GM12872 (cell line): Measurements from ENCODE around the gene GNA14.

Source experiments
- TF ChIP-seq, protein P1 (sequence below): IDR thresholded peaks from 3 replicates; pipeline ENCODE4 v1.5.1; 2011; ENCODE audit warnings: low read depth, mild to moderate bottlenecking, low read length, moderate library complexity; ENCODE audit not compliant: insufficient read depth

Gene GNA14

DNA sequence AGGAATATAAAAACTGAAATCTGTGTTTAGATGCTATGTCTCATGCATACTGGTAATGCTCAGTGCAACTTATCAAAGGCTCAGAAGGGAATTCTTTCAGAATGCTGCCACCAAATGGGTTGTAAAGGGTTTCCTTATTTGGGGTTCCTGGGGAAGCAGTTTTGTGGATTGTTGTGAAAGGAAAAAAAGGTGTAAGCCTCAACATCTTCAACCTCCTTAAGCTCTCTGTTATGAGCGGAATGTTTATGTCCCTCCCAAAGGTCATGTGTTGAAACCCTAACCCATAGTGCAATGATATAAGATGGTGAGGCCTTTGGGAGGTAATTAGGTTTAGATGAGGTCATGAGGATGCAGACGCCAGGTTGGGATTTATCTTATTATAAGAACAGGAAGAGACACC is 41.6 kb downstream of the GNA14 start:
- TF ChIP-seq, protein P1, sequence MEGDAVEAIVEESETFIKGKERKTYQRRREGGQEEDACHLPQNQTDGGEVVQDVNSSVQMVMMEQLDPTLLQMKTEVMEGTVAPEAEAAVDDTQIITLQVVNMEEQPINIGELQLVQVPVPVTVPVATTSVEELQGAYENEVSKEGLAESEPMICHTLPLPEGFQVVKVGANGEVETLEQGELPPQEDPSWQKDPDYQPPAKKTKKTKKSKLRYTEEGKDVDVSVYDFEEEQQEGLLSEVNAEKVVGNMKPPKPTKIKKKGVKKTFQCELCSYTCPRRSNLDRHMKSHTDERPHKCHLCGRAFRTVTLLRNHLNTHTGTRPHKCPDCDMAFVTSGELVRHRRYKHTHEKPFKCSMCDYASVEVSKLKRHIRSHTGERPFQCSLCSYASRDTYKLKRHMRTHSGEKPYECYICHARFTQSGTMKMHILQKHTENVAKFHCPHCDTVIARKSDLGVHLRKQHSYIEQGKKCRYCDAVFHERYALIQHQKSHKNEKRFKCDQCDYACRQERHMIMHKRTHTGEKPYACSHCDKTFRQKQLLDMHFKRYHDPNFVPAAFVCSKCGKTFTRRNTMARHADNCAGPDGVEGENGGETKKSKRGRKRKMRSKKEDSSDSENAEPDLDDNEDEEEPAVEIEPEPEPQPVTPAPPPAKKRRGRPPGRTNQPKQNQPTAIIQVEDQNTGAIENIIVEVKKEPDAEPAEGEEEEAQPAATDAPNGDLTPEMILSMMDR, result no peak

DNA sequence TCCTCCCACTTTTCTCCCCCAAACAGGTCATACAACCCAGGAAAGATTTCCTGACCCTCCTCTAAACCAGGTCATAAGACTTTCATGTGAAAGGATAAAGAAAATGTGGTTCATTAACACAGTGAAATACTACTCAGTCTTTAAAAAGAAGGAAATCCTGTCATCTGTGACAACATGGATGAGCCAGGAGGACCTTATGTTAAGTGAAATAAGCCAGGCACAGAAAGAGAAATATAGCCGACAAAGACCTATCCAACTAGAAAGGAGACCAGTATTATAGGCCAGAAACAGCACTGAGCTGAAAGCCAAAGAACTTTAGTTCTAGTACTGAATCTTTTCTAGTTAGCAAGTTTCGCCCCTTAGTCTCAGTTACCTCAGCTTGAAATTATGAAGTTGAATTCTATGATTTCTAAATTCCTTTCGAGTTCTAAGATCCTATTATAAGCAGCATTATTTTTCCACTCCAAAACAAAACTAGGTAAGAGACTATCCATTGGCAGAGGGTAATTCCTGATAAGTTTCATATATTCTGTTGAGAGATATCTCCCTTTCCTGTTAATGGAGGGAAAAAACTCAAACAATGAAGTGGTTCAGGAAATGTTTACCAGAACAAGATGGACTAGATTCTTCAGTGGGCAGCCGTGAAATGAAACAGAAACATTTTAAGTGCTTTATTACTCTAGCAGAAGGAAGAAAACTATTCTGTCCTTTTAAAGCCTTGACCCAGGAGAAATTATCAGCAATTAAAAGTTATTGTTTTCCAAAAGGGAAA is 42.5 kb downstream of the GNA14 start:
- TF ChIP-seq, protein P1, result no peak

DNA sequence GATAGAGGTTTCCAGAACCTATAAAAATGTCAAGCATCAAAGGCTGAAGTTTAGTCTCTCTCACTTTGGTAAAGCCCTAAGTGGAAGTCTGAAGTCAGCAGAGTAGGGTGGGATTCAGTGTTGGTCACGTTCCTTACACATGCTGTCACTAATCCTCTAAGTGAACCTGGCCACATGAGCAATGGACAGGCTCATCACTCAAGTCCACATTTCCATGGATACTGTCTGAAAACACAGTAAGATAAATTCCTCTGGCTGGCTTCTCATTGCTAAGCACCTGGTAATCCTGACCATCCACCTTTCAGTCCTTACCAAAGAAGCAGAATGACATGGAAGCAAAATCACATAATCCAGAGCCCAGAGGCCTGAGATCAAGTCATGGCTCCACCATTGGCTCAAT is 43.8 kb downstream of the GNA14 start:
- TF ChIP-seq, protein P1, result no peak

DNA sequence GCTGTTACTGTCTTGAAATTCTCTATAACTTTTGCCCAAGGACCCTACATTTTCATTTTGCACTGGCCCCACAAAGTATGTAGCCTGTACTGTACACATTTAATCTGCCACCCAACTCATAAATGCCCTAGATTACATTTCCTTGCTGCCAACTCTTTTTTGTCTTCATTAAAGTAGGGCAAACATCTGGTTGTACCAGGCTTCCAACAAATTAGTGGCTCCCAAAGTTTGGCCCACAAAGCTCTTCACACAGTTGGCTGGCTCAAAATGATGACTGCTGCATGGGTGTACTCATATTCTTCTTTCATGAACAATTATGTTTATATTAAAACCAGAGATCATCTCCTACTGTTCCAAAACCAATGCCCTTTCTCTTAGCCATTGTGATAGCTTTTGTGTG is 45.3 kb downstream of the GNA14 start:
- TF ChIP-seq, protein P1, result no peak

DNA sequence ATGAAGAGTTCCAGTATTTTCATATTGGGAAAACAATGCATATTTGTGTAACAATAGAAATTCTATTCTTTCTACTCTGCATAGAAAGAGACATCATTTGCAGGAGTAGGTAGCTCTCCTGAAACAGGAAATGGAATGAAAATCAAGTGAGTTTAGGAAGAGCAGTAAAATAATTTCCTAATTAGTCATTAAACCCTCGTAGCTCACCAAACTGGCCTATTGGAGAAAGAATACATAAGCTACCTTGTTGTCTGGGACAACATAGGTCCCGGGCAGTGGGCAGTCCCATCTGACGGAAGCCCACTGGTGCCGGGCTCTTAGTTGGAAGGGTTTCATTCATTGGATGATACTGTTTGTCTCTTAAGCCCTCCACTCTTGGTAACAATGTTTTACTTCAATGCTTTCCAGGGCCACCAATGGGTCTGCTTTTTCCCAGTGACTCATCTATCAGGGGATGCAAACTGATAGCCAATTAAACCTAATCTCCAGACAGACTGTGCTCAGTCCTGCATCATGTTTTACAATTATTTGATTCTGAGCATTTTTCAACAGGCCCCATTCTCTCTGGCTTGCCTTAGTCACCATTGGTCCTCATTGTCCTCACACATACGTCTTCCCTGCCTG is 46.5 kb downstream of the GNA14 start:
- TF ChIP-seq, protein P1, result no peak

DNA sequence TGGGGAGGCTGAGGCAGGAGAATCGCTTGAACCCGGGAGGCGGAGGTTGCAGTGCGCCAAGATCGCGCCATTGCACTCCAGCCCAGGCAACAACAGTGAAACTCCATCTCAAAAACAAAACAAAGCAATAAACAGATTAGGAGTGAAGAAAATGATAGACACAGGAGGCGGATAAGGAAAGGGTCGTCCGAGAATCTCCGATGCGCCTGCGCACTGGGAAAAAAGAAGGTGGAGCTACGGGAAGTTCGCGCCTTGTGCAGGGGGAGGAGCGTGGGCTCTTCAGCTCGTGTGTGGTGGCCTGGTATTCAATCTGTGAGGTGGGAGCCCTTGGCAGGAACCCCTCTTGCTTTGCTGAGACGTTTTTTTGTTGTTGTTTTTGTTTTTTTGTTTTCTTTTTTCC is 47.3 kb downstream of the GNA14 start:
- TF ChIP-seq, protein P1, result no peak

DNA sequence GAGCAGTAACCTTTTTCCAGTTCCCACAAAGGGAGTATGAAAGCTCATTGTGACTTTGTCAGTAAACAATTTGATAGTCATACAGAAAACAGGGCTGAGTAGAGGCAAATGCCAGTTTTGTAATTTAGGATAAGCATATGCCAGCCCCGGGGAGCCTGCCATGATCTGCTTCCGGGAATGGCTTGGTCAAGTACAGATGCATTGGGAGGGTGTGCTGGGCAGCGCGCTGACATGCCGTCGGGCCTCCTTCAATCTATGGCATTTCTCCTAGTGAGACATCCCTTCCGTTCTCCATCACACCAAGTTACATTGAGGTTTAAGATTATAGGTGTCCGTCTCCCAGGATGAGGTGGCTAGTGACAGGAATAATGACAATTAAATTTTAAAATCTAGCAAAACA is 48.6 kb downstream of the GNA14 start:
- TF ChIP-seq, protein P1, result no peak
